ENCODE measurements around the gene MGAT1. TPM values are rescaled to one million over a fixed set of nuclear protein-coding genes. Genes with fewer than 3 reads are reported as not detected.

Gene MGAT1
- total and polyA plus RNA-seq, 2 experiments from 2014 or later: 23.7 to 81.4 TPM

DNA sequence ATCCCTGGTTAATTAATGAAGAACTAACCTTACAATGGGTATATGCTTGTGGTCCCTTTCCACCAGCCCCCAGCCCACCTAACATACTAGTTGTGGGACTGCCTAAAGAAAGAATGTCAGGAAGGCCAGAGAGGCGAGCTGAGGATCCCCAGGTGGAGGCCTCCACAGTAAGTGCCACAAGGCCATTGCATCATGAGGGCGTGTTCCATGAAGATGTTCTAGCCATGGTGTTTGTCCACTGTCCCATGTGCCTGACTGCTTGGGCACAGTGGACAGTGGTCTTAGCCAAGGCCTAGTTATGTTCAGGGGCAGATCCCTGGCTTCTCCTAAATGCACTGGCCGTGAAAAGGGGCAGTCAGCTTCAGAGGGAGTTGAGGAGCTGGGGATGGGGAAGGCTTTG is 37.3 kb upstream of the MGAT1 start (continued):
- TF ChIP-seq, protein P1, sequence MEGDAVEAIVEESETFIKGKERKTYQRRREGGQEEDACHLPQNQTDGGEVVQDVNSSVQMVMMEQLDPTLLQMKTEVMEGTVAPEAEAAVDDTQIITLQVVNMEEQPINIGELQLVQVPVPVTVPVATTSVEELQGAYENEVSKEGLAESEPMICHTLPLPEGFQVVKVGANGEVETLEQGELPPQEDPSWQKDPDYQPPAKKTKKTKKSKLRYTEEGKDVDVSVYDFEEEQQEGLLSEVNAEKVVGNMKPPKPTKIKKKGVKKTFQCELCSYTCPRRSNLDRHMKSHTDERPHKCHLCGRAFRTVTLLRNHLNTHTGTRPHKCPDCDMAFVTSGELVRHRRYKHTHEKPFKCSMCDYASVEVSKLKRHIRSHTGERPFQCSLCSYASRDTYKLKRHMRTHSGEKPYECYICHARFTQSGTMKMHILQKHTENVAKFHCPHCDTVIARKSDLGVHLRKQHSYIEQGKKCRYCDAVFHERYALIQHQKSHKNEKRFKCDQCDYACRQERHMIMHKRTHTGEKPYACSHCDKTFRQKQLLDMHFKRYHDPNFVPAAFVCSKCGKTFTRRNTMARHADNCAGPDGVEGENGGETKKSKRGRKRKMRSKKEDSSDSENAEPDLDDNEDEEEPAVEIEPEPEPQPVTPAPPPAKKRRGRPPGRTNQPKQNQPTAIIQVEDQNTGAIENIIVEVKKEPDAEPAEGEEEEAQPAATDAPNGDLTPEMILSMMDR (conservative IDR thresholded peaks at IDR 0.05; ENCODE audit: low read depth in 2 of 2): no peak

DNA sequence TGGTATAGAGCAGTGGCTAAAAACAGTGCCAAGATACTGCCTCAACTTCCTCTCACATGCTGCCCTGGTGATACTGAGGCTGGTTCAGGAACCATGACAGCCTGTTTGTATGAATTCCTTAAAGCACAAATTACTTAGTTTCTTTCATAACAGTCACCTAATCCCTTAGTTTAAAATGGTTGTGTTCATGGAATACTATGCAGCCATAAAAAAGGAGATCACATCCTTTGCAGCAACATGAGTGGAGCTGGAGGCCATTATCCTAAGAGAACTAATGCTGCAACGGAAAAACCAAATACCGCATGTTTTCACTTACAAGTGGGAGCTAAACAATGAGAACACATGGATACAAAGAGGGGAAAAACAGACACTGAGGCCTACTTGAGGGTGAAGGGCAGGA is 36.6 kb upstream of the MGAT1 start:
- Histone ChIP-seq H3K4me1 (ENCODE audit: insufficient read depth) (peaks cover 4% of the 10 kb centered on the region), H2AFZ (no peak overlapping the region), H3K9me2 (ENCODE audit: insufficient read depth) (no peaks in the 10 kb centered on the region), H4K20me1 (replicated peaks; ENCODE audit: insufficient read depth) (no peaks in the 10 kb centered on the region; the same call in 1 of the 2 replicates), H3K4me3 (no peak overlapping the region), H3K27ac (ENCODE audit: low read depth) (no peak overlapping the region), H3K79me2 (replicated peaks; ENCODE audit: insufficient read depth) (no peaks in the 10 kb centered on the region), H3K36me3 (ENCODE audit: insufficient read depth) (no peaks in the 10 kb centered on the region), H3K4me2 (no peak overlapping the region), H3K27me3 (ENCODE audit: insufficient read depth) (no peaks in the 10 kb centered on the region), H3F3A (replicated peaks; ENCODE audit: low read depth) (no peaks in the 10 kb centered on the region)
- H3K4me1 Mint-ChIP-seq: peaks cover 6% of the 10 kb centered on the region
- peaks cover 12% of the 10 kb centered on the region; the same call in 2 of the 3 replicates for H3K36me3 Mint-ChIP-seq (ENCODE audit: low read depth)
- peaks cover 19% of the 10 kb centered on the region for H3K9me3 Mint-ChIP-seq
- DNase-seq (ENCODE audit: low spot score): no peak
- no peak for ATAC-seq
- no peak for TF ChIP-seq POLR2AphosphoS5 (IDR thresholded peaks at IDR 0.05; ENCODE audit: low read depth)
- no peak for TF ChIP-seq ZNF114 (CRISPR knock-in tag; IDR thresholded peaks at IDR 0.05)
- H3K27me3 Mint-ChIP-seq (ENCODE audit: insufficient read depth, low read depth, poor library complexity): peaks cover 8% of the 10 kb centered on the region
- no peak overlapping the region for H3K4me3 Mint-ChIP-seq
- H3K27ac Mint-ChIP-seq: no peak overlapping the region

DNA sequence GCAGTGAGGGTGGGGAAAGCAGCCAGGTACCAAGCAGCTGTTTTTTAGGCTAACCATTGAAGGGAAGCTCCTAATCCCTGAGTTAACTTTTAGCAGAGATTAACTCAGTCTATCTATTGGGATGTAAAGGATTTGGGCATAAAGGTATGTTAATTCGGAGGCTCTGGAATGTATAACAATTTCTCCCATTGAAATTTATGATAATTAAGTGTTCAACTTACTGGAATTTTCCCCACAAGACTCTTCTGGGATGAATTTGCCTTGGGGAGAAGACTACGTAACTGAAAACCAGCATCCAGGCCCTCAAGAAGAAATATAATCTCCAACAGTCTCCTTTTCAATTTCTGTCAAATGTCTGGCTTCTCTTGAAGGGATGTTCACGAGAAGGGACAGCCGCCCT is 34.9 kb upstream of the MGAT1 start:
- no peaks in the 10 kb centered on the region for H3F3A ChIP-seq (replicated peaks; ENCODE audit: low read depth)
- no peak overlapping the region for H2AFZ ChIP-seq
- peaks cover 6% of the 10 kb centered on the region for H3K27me3 ChIP-seq (ENCODE audit: insufficient read depth)
- Mint-ChIP-seq H3K9me3 (peaks cover 15% of the 10 kb centered on the region), H3K36me3 (ENCODE audit: low read depth) (peaks cover 10% of the 10 kb centered on the region; the same call in 2 of the 3 replicates), H3K4me1 (peaks cover 6% of the 10 kb centered on the region), H3K4me3 (no peak overlapping the region), H3K27me3 (ENCODE audit: insufficient read depth, low read depth, poor library complexity) (peaks cover 11% of the 10 kb centered on the region), H3K27ac (no peak overlapping the region)
- no peak overlapping the region for H3K4me2 ChIP-seq
- H4K20me1 ChIP-seq (replicated peaks; ENCODE audit: insufficient read depth): no peaks in the 10 kb centered on the region
- no peak overlapping the region for H3K27ac ChIP-seq (ENCODE audit: low read depth)
- H3K4me3 ChIP-seq: no peak overlapping the region
- peaks cover 4% of the 10 kb centered on the region; the same call in 1 of the 2 replicates for H3K4me1 ChIP-seq (ENCODE audit: insufficient read depth)
- H3K9me2 ChIP-seq (ENCODE audit: insufficient read depth): no peaks in the 10 kb centered on the region
- H3K79me2 ChIP-seq (replicated peaks; ENCODE audit: insufficient read depth): no peaks in the 10 kb centered on the region
- DNase-seq (ENCODE audit: low spot score): no peak
- ATAC-seq: no peak
- no peaks in the 10 kb centered on the region for H3K36me3 ChIP-seq (ENCODE audit: insufficient read depth)
- TF ChIP-seq POLR2AphosphoS5 (IDR thresholded peaks at IDR 0.05; ENCODE audit: low read depth): no peak
- TF ChIP-seq, protein P2, sequence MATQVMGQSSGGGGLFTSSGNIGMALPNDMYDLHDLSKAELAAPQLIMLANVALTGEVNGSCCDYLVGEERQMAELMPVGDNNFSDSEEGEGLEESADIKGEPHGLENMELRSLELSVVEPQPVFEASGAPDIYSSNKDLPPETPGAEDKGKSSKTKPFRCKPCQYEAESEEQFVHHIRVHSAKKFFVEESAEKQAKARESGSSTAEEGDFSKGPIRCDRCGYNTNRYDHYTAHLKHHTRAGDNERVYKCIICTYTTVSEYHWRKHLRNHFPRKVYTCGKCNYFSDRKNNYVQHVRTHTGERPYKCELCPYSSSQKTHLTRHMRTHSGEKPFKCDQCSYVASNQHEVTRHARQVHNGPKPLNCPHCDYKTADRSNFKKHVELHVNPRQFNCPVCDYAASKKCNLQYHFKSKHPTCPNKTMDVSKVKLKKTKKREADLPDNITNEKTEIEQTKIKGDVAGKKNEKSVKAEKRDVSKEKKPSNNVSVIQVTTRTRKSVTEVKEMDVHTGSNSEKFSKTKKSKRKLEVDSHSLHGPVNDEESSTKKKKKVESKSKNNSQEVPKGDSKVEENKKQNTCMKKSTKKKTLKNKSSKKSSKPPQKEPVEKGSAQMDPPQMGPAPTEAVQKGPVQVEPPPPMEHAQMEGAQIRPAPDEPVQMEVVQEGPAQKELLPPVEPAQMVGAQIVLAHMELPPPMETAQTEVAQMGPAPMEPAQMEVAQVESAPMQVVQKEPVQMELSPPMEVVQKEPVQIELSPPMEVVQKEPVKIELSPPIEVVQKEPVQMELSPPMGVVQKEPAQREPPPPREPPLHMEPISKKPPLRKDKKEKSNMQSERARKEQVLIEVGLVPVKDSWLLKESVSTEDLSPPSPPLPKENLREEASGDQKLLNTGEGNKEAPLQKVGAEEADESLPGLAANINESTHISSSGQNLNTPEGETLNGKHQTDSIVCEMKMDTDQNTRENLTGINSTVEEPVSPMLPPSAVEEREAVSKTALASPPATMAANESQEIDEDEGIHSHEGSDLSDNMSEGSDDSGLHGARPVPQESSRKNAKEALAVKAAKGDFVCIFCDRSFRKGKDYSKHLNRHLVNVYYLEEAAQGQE (IDR thresholded peaks at IDR 0.05; ENCODE audit: unreplicated experiment): no peak
- TF ChIP-seq CREB1 (CRISPR knock-in tag; IDR thresholded peaks at IDR 0.05; ENCODE audit: low read depth): no peak
- no peak for TF ChIP-seq EZH2 (IDR thresholded peaks at IDR 0.05; ENCODE audit: low read depth, unreplicated experiment)
- TF ChIP-seq, protein P3, sequence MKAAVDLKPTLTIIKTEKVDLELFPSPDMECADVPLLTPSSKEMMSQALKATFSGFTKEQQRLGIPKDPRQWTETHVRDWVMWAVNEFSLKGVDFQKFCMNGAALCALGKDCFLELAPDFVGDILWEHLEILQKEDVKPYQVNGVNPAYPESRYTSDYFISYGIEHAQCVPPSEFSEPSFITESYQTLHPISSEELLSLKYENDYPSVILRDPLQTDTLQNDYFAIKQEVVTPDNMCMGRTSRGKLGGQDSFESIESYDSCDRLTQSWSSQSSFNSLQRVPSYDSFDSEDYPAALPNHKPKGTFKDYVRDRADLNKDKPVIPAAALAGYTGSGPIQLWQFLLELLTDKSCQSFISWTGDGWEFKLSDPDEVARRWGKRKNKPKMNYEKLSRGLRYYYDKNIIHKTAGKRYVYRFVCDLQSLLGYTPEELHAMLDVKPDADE (IDR thresholded peaks at IDR 0.05): no peak
- no peak for TF ChIP-seq ZNF114 (CRISPR knock-in tag; IDR thresholded peaks at IDR 0.05)
- no peak for TF ChIP-seq NANOG (IDR thresholded peaks at IDR 0.05; ENCODE audit: borderline replicate concordance)
